GM12878 (cell line): ENCODE measurements around the gene CHURC1. TPM values are rescaled to one million over a fixed set of nuclear protein-coding genes. Genes with fewer than 3 reads are reported as not detected.

Source experiments
- ATAC-seq: fragments of 200-7000 bp; cut with Tn5 transposase; 3 replicates; pipeline ENCODE4 v1.9.1; 2020; ENCODE audit warnings: mild to moderate bottlenecking, moderate library complexity
- BruUV-seq: library from RNA; stranded (reverse); fragments of 400-500 nt; replicated peaks from 2 replicates; lab custom pipeline; 2021; lab: Mats Ljungman, UMichigan
- CTCF ChIA-PET: fragments of 300-600 bp; sonication (Branson Sonifier 250); formaldehyde crosslinking; extraction: SDS; loops from one replicate; lab custom pipeline; 2021; ENCODE audit warnings: inconsistent platforms; lab: Yijun Ruan, JAX
- POLR2A ChIA-PET: fragments of 350-600 bp; formaldehyde crosslinking; extraction: SDS; loops from one replicate; lab custom pipeline; 2021; ENCODE audit warnings: inconsistent platforms; lab: Charles Lee
- RAD21 ChIA-PET: fragments of 300-600 bp; sonication (Branson Sonifier 250); formaldehyde crosslinking; loops from one replicate; lab custom pipeline; 2023; ENCODE audit warnings: antibody characterized with exemption; ENCODE audit not compliant: unreplicated experiment; lab: Charles Lee
- SMC1A ChIA-PET: fragments of 300-600 bp; sonication (Branson Sonifier 250); formaldehyde crosslinking; loops from one replicate; lab custom pipeline; 2023; ENCODE audit not compliant: unreplicated experiment, uncharacterized antibody; lab: Charles Lee
- DNase-seq: peaks from one replicate; pipeline ENCODE4 v3.0.0-alpha.2; 2011; ENCODE audit warnings: low read depth, low spot score
- FAIRE-seq: peaks from 3 replicates; lab custom pipeline; 2011; peaks lifted over from hg19 to GRCh38; lab: Jason Lieb, UNC
- H2AFZ ChIP-seq: 2 replicates; pipeline ENCODE4 v1.6.0; 2011; ENCODE audit warnings: low read depth, low read length, control low read depth; ENCODE audit not compliant: control insufficient read depth
- H3K27ac ChIP-seq: 2 replicates; pipeline ENCODE4 v1.5.1; 2011; ENCODE audit warnings: control low read depth; ENCODE audit not compliant: control insufficient read depth, insufficient read depth
- H3K27me3 ChIP-seq, 2 experiments: replicated peaks in 1 of 2; 2 replicates each; pipeline versions ENCODE4 v1.6.0 to v1.6.1; 2011; ENCODE audit warnings: low read length in 1 of 2; ENCODE audit not compliant: control insufficient read depth in 2 of 2, insufficient read depth in 2 of 2
- H3K36me3 ChIP-seq, 2 experiments: 2 replicates each; pipeline ENCODE4 v1.5.1; 2011; ENCODE audit warnings: low read length in 1 of 2; ENCODE audit not compliant: control insufficient read depth in 2 of 2, insufficient read depth in 2 of 2
- H3K4me1 ChIP-seq: 2 replicates; pipeline ENCODE4 v1.6.1; 2011; ENCODE audit warnings: mild to moderate bottlenecking, low read length, moderate library complexity, mixed read lengths; ENCODE audit not compliant: control insufficient read depth, insufficient read depth
- H3K4me2 ChIP-seq: 2 replicates; pipeline ENCODE4 v1.6.0; 2011; ENCODE audit warnings: control low read depth; ENCODE audit not compliant: control insufficient read depth, insufficient read depth
- H3K4me3 ChIP-seq: fragments of 200-600 bp; sonication (generic); 2 replicates; pipeline ENCODE4 v1.5.1; 2016
- H3K79me2 ChIP-seq: 2 replicates; pipeline ENCODE4 v1.6.0; 2011; ENCODE audit warnings: low read length; ENCODE audit not compliant: control insufficient read depth, insufficient read depth
- H3K9ac ChIP-seq: 2 replicates; pipeline ENCODE4 v1.8.0; 2011; ENCODE audit warnings: low read length, control low read depth, mixed read lengths; ENCODE audit not compliant: control insufficient read depth, insufficient read depth
- H3K9me3 ChIP-seq: replicated peaks from 3 replicates; pipeline ENCODE4 v1.5.1; 2011; ENCODE audit warnings: mild to moderate bottlenecking, low read length; ENCODE audit not compliant: control insufficient read depth, insufficient read depth
- H4K20me1 ChIP-seq: 2 replicates; pipeline ENCODE4 v1.6.0; 2011; ENCODE audit not compliant: control insufficient read depth, insufficient read depth
- RAD21 ChIP-seq: IDR thresholded peaks from 2 replicates; pipeline ENCODE4 v1.6.1; 2011; ENCODE audit warnings: mild to moderate bottlenecking, low read depth, low read length, moderate library complexity; ENCODE audit not compliant: insufficient read depth
- SPI1 ChIP-seq: IDR thresholded peaks from 2 replicates; pipeline ENCODE4 v1.6.1; 2011; ENCODE audit warnings: low read depth, mild to moderate bottlenecking, low read length, moderate library complexity, borderline replicate concordance; ENCODE audit not compliant: insufficient read depth
- WGBS: methylation state at CpG from one replicate; pipeline ENCODE4 v1.1.6; 2016; ENCODE audit warnings: low lambda C conversion rate; ENCODE audit not compliant: insufficient replicate concordance, insufficient coverage; ENCODE audit errors: missing lambda C conversion rate; 5-methylcytosine and 5-hydroxymethylcytosine counted together
- in situ Hi-C: fragments of 300-500 bp; cut with MboI; formaldehyde crosslinking; loops from 9 replicates; pipeline ENCODE4 v1.14.3; 2018; ENCODE audit warnings: mixed read lengths
- intact Hi-C: fragments of 100-400 bp; cut with micrococcal nuclease; formaldehyde crosslinking; loops from one replicate; pipeline ENCODE4 v1.14.2; 2022; ENCODE audit not compliant: unreplicated experiment
- polyA plus RNA-seq, 11 experiments: library from polyadenylated mRNA; depleted of rRNA in 4 of 11; unstranded in 6 of 11; stranded (reverse) in 5 of 11; fragments of >200 nt; fragmentation: Nextera tagmentation in 4 of 11; fragmentation: Illumina TruSeq in 1 of 11; extraction: Ambion mirVana in 4 of 11; extraction: Trizol in 1 of 11; gene quantifications; 1 replicate in 1 of 11; 2 replicates in 10 of 11; pipeline versions ENCODE4 v1.2.1 to v1.2.3, GENCODE V29; 2011 to 2016; ENCODE audit warnings: inconsistent platforms in 2 of 11, missing spikeins in 2 of 11, low read depth in 1 of 11
- total RNA-seq, 4 experiments: library from RNA; depleted of rRNA in 3 of 4; stranded (reverse); fragments of >200 nt in 3 of 4; fragmentation: Illumina TruSeq in 1 of 4; extraction: Trizol in 1 of 4; gene quantifications; 2 replicates each; pipeline versions ENCODE4 v1.2.1 to v1.2.3, GENCODE V29; 2013 to 2021
- TF ChIP-seq, protein P1 (sequence below), 3 experiments: IDR thresholded peaks in 2 of 3; conservative IDR thresholded peaks in 1 of 3; 2 replicates each; pipeline ENCODE4 v1.5.1; 2011; ENCODE audit warnings: low read depth in 3 of 3, low read length in 3 of 3, mild to moderate bottlenecking in 3 of 3, control low read depth in 2 of 3, moderate library complexity in 2 of 3, inconsistent platforms in 1 of 3, mixed read lengths in 1 of 3; ENCODE audit not compliant: control insufficient read depth in 2 of 3, insufficient read depth in 1 of 3; ENCODE audit errors: extremely low read depth in 1 of 3

Gene CHURC1
- total and polyA plus RNA-seq, 10 of the 15 experiments (the other 5 are each of a cell fraction or from before 2014, with no cell fraction given) = 41.0 to 421 (median 140) TPM

DNA sequence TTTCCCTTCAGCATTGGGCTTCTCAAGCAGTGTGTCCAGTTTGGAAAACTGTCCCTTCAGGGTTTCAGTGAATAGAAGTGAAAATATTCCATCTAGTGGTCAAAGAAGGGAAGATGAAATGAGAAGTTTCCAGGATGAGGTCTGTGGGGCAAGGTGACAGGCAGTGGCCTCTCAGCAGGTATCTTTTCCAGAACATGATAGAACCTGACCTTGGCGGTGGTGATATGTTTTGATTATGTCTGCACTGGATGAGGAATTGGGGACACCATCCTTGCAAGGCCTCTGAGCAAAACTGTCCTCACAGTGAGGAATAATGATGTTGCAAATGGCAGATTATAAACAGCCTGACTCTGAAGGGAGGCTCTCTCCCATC lies 23.6 kb downstream of the CHURC1 start:
- intact Hi-C loops (no loop called here), in situ Hi-C loops (no loop called here)
- Histone ChIP-seq H3K9me3 (no peaks in the 10 kb centered on the region), H3K27ac (no peak overlapping the region), H3K79me2 (no peaks in the 10 kb centered on the region), H3K27me3 (no peaks in the 10 kb centered on the region), H3K36me3 (peaks cover 3 to 12% of the 10 kb centered on the region in 2 experiments), H3K4me1 (no peaks in the 10 kb centered on the region), H3K9ac (no peak overlapping the region), H2AFZ (no peak overlapping the region), H3K4me3 (no peak overlapping the region), H4K20me1 (no peaks in the 10 kb centered on the region), H3K4me2 (no peak overlapping the region)
- ATAC-seq (peak; percentile 20; the same call in 2 of the 3 replicates), FAIRE-seq (no peak), DNase-seq (no peak)
- RAD21 ChIA-PET = interaction anchor here (2.5 kb wide), 1 partner anchor 46 kb away, joined by 10 read pairs; no protein-coding TSS in a partner anchor
- POLR2A ChIA-PET = no interaction called here
- no TSS peak for BruUV-seq
- CTCF ChIA-PET = interaction anchor here (1.6 kb wide), 1 partner anchor 82 kb away, joined by 5 read pairs; no protein-coding TSS in a partner anchor
- SMC1A ChIA-PET = interaction anchor here (1.4 to 2.4 kb wide), 2 partner anchors 12 to 46 kb away, joined by 7 to 25 read pairs; no protein-coding TSS in a partner anchor
- 94% methylated on average over 1 of the region's 1 CpG for WGBS
- peak; percentile 19; the same call in 1 of the 2 replicates for TF ChIP-seq RAD21
- no peak for TF ChIP-seq SPI1
- TF ChIP-seq, protein P1, sequence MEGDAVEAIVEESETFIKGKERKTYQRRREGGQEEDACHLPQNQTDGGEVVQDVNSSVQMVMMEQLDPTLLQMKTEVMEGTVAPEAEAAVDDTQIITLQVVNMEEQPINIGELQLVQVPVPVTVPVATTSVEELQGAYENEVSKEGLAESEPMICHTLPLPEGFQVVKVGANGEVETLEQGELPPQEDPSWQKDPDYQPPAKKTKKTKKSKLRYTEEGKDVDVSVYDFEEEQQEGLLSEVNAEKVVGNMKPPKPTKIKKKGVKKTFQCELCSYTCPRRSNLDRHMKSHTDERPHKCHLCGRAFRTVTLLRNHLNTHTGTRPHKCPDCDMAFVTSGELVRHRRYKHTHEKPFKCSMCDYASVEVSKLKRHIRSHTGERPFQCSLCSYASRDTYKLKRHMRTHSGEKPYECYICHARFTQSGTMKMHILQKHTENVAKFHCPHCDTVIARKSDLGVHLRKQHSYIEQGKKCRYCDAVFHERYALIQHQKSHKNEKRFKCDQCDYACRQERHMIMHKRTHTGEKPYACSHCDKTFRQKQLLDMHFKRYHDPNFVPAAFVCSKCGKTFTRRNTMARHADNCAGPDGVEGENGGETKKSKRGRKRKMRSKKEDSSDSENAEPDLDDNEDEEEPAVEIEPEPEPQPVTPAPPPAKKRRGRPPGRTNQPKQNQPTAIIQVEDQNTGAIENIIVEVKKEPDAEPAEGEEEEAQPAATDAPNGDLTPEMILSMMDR (IDR thresholded peaks at IDR 0.05 in 2 of 3, conservative IDR thresholded peaks at IDR 0.05 in 1 of 3; ENCODE audit: control insufficient read depth in 2 of 3, extremely low read depth in 1 of 3, insufficient read depth in 1 of 3, low read depth in 3 of 3, low read length in 3 of 3) = peak in 2 of 3 experiments; percentile 8 to 19; a peak in 3 of 6 replicates
